Testis (tissue), 3 donors: ENCODE data around the gene EPHB4. TPM values are rescaled to one million over a fixed set of nuclear protein-coding genes. Genes with fewer than 3 reads are reported as not detected.
"Not testable (repeated sequence)": the region's sequence is repeated elsewhere in the genome, so short reads cannot be mapped to it uniquely, and the experiment has no call there.

Experiments
- DNase-seq: peaks from one replicate; pipeline ENCODE4 v3.0.0-alpha.2; 2019
- H3K27ac ChIP-seq, 2 donors: fragments of 200-600 bp; sonication (generic); one replicate each; pipeline ENCODE4 v1.5.1; 2019
- H3K27me3 ChIP-seq: fragments of 200-600 bp; sonication (generic); one replicate; pipeline ENCODE4 v1.5.1; 2019
- H3K36me3 ChIP-seq: fragments of 200-600 bp; sonication (generic); one replicate; pipeline ENCODE4 v1.5.1; 2017; ENCODE audit warnings: low read depth; ENCODE audit errors: missing control alignments
- H3K4me1 ChIP-seq: fragments of 200-600 bp; sonication (generic); one replicate; pipeline ENCODE4 v1.5.1; 2019
- H3K4me3 ChIP-seq, 2 donors: fragments of 200-600 bp; sonication (generic); one replicate each; pipeline ENCODE4 v1.5.1; 2017 to 2019
- H3K9me3 ChIP-seq: fragments of 200-600 bp; sonication (generic); one replicate; pipeline ENCODE4 v1.5.1; 2017
- CTCF ChIP-seq, 3 experiments: fragments of 450-650 bp in 2 of 3; fragments of 200-600 bp in 1 of 3; sonication (generic) in 1 of 3; IDR thresholded peaks; one replicate each; pipeline ENCODE4 v1.5.1; 2016 to 2019; ENCODE audit warnings: antibody characterized with exemption in 3 of 3, mild to moderate bottlenecking in 2 of 3, moderate library complexity in 1 of 3
- POLR2A ChIP-seq: fragments of 450-650 bp; IDR thresholded peaks from one replicate; pipeline ENCODE4 v1.6.1; 2017; ENCODE audit warnings: antibody characterized with exemption, mild to moderate bottlenecking, moderate library complexity
- WGBS, 2 donors: methylation state at CpG; one replicate each; pipeline ENCODE4 v1.1.5; 2018; 5-methylcytosine and 5-hydroxymethylcytosine counted together
- intact Hi-C: fragments of 100-400 bp; cut with DNase I; formaldehyde crosslinking; loops from one replicate; pipeline ENCODE4 v1.15.1; 2023; ENCODE audit warnings: low total_unique reads
- polyA plus RNA-seq: library from polyadenylated mRNA; stranded (reverse); fragments of 350-450 nt; fragmentation: Illumina TruSeq; extraction: RNeasy Lipid Tissue Mini Kit (QIAGEN cat#74804); gene quantifications from one replicate; pipeline ENCODE4 v1.2.3, GENCODE V29; 2014; ENCODE audit warnings: low read depth, low replicate concordance; ENCODE audit not compliant: insufficient read depth
- total RNA-seq, 2 donors: library from RNA; depleted of rRNA; stranded (reverse); fragments of >200 nt; gene quantifications; one replicate each; pipeline ENCODE4 v1.2.3, GENCODE V29; 2016

EPHB4 gene
- total and polyA plus RNA-seq, 3 donors from 2014 or later, result 30.5 to 49.6 (median 35.9) TPM

GRCh38 chr7:100808354-100808875 lies 18.9 kb downstream of the EPHB4 start:
- no peaks in the 10 kb centered on the region for H3K36me3 ChIP-seq
- intact Hi-C loops, result no loop called here
- no peak overlapping the region for H3K4me3 ChIP-seq
- TF ChIP-seq POLR2A, result no peak
- no peaks in the 10 kb centered on the region for H3K9me3 ChIP-seq
- WGBS, 2 donors, result 62 to 66% methylated on average over 5 of the region's 5 CpGs
- no peak for DNase-seq
- H3K4me1 ChIP-seq, result peaks cover 25% of the 10 kb centered on the region
- no peaks in the 10 kb centered on the region for H3K27me3 ChIP-seq
- H3K27ac ChIP-seq, result no peak overlapping the region

- DNase-seq, H3K4me3 ChIP-seq, H3K27ac ChIP-seq, intact Hi-C loops, H3K27me3 ChIP-seq, H3K9me3 ChIP-seq, H3K36me3 ChIP-seq: not testable (repeated sequence)
- 95 to 96% methylated on average over 6 of the region's 6 CpGs for WGBS, 2 donors
- peaks cover 41% of the 10 kb centered on the region for H3K4me1 ChIP-seq
These were observed 20.4 kb downstream of the EPHB4 start for GRCh38 chr7:100806883-100807282.

GRCh38 chr7:100806276-100806675 lies 21.0 kb downstream of the EPHB4 start:
- TF ChIP-seq POLR2A, result no peak
- TF ChIP-seq CTCF (IDR thresholded peaks at IDR 0.05), result no peak
- 88 to 94% methylated on average over 9 of the region's 9 CpGs for WGBS, 2 donors
- intact Hi-C loops, result no loop called here
- DNase-seq, result no peak
- H3K36me3 ChIP-seq, result no peaks in the 10 kb centered on the region
- no peaks in the 10 kb centered on the region for H3K9me3 ChIP-seq
- no peak overlapping the region for H3K4me3 ChIP-seq
- H3K27me3 ChIP-seq, result no peaks in the 10 kb centered on the region
- H3K27ac ChIP-seq, result no peak overlapping the region
- H3K4me1 ChIP-seq, result peaks cover 44% of the 10 kb centered on the region

- peaks cover 50% of the 10 kb centered on the region for H3K4me1 ChIP-seq
- no peaks in the 10 kb centered on the region for H3K36me3 ChIP-seq
- no peak overlapping the region for H3K4me3 ChIP-seq
- 52 to 71% methylated on average over 18 to 22 of the region's 22 CpGs for WGBS, 2 donors
- no peak for TF ChIP-seq CTCF (IDR thresholded peaks at IDR 0.05)
- TF ChIP-seq POLR2A, result no peak
- no peaks in the 10 kb centered on the region for H3K9me3 ChIP-seq
- H3K27me3 ChIP-seq, result no peaks in the 10 kb centered on the region
- peak; percentile 91 for DNase-seq
- intact Hi-C loops, result loop anchor here (5.0 kb wide), 1 partner anchor 47 kb away; the partner anchor contains the start of gene SLC12A9
- H3K27ac ChIP-seq, result peak overlapping the region; percentile 78 to 83
These were observed 22.5 kb downstream of the EPHB4 start for GRCh38 chr7:100804681-100805431.

GRCh38 chr7:100803398-100804161 lies 23.7 kb downstream of the EPHB4 start:
- H3K4me1 ChIP-seq, result peaks cover 47% of the 10 kb centered on the region
- TF ChIP-seq CTCF (IDR thresholded peaks at IDR 0.05) (no peak), POLR2A (no peak)
- no peaks in the 10 kb centered on the region for H3K9me3 ChIP-seq
- H3K27ac ChIP-seq, result peak overlapping the region; percentile 83 to 86
- H3K27me3 ChIP-seq, result no peaks in the 10 kb centered on the region
- peak; percentile 96 for DNase-seq
- 28 to 49% methylated on average over 9 to 19 of the region's 19 CpGs for WGBS, 2 donors
- intact Hi-C loops, result loop anchor here (5.0 kb wide), 1 partner anchor 49 kb away; the partner anchor contains the start of gene SLC12A9
- no peaks in the 10 kb centered on the region for H3K36me3 ChIP-seq
- H3K4me3 ChIP-seq, result no peak overlapping the region
